Loucy (cell line): Measurements from ENCODE around the gene GRK6.
"Not testable (repeated sequence)": the region's sequence is repeated elsewhere in the genome, so short reads cannot be mapped to it uniquely, and the experiment has no call there.

Experiments
- H2AFZ ChIP-seq: fragments of 200-600 bp; sonication (generic); 2 replicates; pipeline ENCODE4 v1.6.0; 2016; ENCODE audit warnings: antibody characterized with exemption, mild to moderate bottlenecking, low read length, moderate library complexity
- H3F3A ChIP-seq: fragments of 200-600 bp; 2 replicates; pipeline ENCODE4 v1.6.0; 2016; ENCODE audit warnings: antibody characterized with exemption, low read depth, mild to moderate bottlenecking
- H3K27me3 ChIP-seq: fragments of 200-600 bp; sonication (generic); 2 replicates; pipeline ENCODE4 v1.6.1; 2014; ENCODE audit warnings: low read length, mild to moderate bottlenecking; ENCODE audit not compliant: insufficient read depth, poor library complexity, severe bottlenecking
- H3K36me3 ChIP-seq: fragments of 200-600 bp; sonication (generic); 2 replicates; pipeline ENCODE4 v1.6.1; 2016; ENCODE audit warnings: low read length; ENCODE audit not compliant: insufficient read depth
- H3K4me1 ChIP-seq: fragments of 200-600 bp; sonication (generic); 2 replicates; pipeline ENCODE4 v1.5.1; 2014; ENCODE audit warnings: low read length, mild to moderate bottlenecking; ENCODE audit not compliant: insufficient read depth, poor library complexity, severe bottlenecking
- H3K4me2 ChIP-seq: fragments of 200-600 bp; sonication (generic); 2 replicates; pipeline ENCODE4 v1.6.0; 2014; ENCODE audit warnings: antibody characterized with exemption, low read length, low read depth, mild to moderate bottlenecking; ENCODE audit not compliant: poor library complexity, severe bottlenecking
- H3K4me3 ChIP-seq: fragments of 200-600 bp; sonication (generic); 2 replicates; pipeline ENCODE4 v1.5.1; 2014; ENCODE audit warnings: low read length, mild to moderate bottlenecking, mixed read lengths; ENCODE audit not compliant: poor library complexity, severe bottlenecking
- H3K79me2 ChIP-seq: fragments of 200-600 bp; sonication (generic); 2 replicates; pipeline ENCODE4 v1.6.1; 2014; ENCODE audit warnings: low read length; ENCODE audit not compliant: insufficient read depth
- H3K9ac ChIP-seq: fragments of 200-600 bp; sonication (generic); 2 replicates; pipeline ENCODE4 v1.6.0; 2014; ENCODE audit warnings: mild to moderate bottlenecking, low read depth, low read length, moderate library complexity; ENCODE audit not compliant: poor library complexity, severe bottlenecking
- H3K9me2 ChIP-seq: fragments of 200-600 bp; sonication (generic); replicated peaks from 2 replicates; pipeline ENCODE4 v1.6.1; 2016; ENCODE audit warnings: low read depth, low read length, mixed read lengths
- H3K9me3 ChIP-seq: fragments of 200-600 bp; sonication (generic); 2 replicates; pipeline ENCODE4 v1.6.1; 2014; ENCODE audit warnings: mild to moderate bottlenecking, antibody characterized with exemption, low read length, low read depth; ENCODE audit not compliant: insufficient read depth
- H4K20me1 ChIP-seq: fragments of 200-600 bp; sonication (generic); 2 replicates; pipeline ENCODE4 v1.6.0; 2014; ENCODE audit warnings: antibody characterized with exemption, low read length, mild to moderate bottlenecking; ENCODE audit not compliant: insufficient read depth, poor library complexity, severe bottlenecking
- EZH2phosphoT487 ChIP-seq: fragments of 200-600 bp; IDR thresholded peaks from 2 replicates; pipeline ENCODE4 v1.6.1; 2018; ENCODE audit warnings: antibody characterized with exemption, mild to moderate bottlenecking, moderate library complexity, borderline replicate concordance
- TF ChIP-seq, protein P1 (sequence below): fragments of 200-600 bp; sonication (generic); conservative IDR thresholded peaks from 2 replicates; pipeline ENCODE4 v1.5.1; 2014; ENCODE audit warnings: mild to moderate bottlenecking, antibody characterized with exemption, low read length

The GRK6 gene

GRCh38 chr5:177410575-177410974 is 15.9 kb upstream of the GRK6 start:
- peaks cover 18% of the 10 kb centered on the region for H3K4me1 ChIP-seq
- no peak overlapping the region for H2AFZ ChIP-seq
- H3K9me2 ChIP-seq = no peaks in the 10 kb centered on the region
- no peaks in the 10 kb centered on the region for H3K79me2 ChIP-seq
- TF ChIP-seq, protein P1, sequence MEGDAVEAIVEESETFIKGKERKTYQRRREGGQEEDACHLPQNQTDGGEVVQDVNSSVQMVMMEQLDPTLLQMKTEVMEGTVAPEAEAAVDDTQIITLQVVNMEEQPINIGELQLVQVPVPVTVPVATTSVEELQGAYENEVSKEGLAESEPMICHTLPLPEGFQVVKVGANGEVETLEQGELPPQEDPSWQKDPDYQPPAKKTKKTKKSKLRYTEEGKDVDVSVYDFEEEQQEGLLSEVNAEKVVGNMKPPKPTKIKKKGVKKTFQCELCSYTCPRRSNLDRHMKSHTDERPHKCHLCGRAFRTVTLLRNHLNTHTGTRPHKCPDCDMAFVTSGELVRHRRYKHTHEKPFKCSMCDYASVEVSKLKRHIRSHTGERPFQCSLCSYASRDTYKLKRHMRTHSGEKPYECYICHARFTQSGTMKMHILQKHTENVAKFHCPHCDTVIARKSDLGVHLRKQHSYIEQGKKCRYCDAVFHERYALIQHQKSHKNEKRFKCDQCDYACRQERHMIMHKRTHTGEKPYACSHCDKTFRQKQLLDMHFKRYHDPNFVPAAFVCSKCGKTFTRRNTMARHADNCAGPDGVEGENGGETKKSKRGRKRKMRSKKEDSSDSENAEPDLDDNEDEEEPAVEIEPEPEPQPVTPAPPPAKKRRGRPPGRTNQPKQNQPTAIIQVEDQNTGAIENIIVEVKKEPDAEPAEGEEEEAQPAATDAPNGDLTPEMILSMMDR = no peak
- no peak for TF ChIP-seq EZH2phosphoT487
- no peaks in the 10 kb centered on the region for H3K9me3 ChIP-seq
- peak overlapping the region; percentile 24 for H3K4me2 ChIP-seq
- H3F3A ChIP-seq = no peaks in the 10 kb centered on the region
- H3K27me3 ChIP-seq = no peaks in the 10 kb centered on the region
- no peaks in the 10 kb centered on the region for H4K20me1 ChIP-seq
- no peak overlapping the region for H3K4me3 ChIP-seq
- no peaks in the 10 kb centered on the region for H3K36me3 ChIP-seq
- H3K9ac ChIP-seq = no peak overlapping the region

- Histone ChIP-seq H3K9me3 (no peaks in the 10 kb centered on the region), H3K4me3 (no peak overlapping the region), H4K20me1 (no peaks in the 10 kb centered on the region), H3K27me3 (no peaks in the 10 kb centered on the region), H3K9me2 (no peaks in the 10 kb centered on the region), H3K4me1 (peaks cover 8% of the 10 kb centered on the region), H3K36me3 (no peaks in the 10 kb centered on the region), H3K79me2 (no peaks in the 10 kb centered on the region), H3K4me2 (no peak overlapping the region), H3F3A (no peaks in the 10 kb centered on the region), H3K9ac (no peak overlapping the region), H2AFZ (no peak overlapping the region)
- TF ChIP-seq EZH2phosphoT487 = no peak
- TF ChIP-seq, protein P1 = no peak
These were observed 13.8 kb upstream of the GRK6 start for GRCh38 chr5:177412603-177413233.

DNA sequence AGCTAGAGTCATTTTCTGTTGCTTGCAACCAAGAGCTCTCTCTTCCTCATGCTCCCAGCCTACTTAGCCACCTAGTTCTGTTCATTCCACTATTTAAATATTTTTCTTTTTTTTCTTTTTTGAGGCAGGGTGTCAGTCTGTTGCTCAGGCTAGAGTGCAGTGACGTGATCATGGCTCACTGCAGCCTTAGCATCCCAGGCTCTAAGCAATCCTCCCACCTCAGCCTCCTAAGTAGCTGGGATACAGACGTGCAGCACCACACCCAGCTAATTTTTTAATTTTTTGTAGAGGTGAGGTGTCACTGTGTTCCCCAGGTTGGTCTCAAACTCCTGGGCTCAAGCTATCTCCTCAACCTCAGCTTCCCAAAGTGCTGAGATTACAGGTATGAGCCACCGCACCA is 12.0 kb upstream of the GRK6 start:
- H3K9ac ChIP-seq = no peak overlapping the region
- peaks cover 8% of the 10 kb centered on the region for H3K4me1 ChIP-seq
- TF ChIP-seq EZH2phosphoT487 = no peak
- TF ChIP-seq, protein P1 = no peak
- H2AFZ ChIP-seq = no peak overlapping the region
- no peaks in the 10 kb centered on the region for H3K79me2 ChIP-seq
- no peaks in the 10 kb centered on the region for H3K27me3 ChIP-seq
- no peaks in the 10 kb centered on the region for H3K9me3 ChIP-seq
- H3K36me3 ChIP-seq = no peaks in the 10 kb centered on the region
- no peaks in the 10 kb centered on the region for H4K20me1 ChIP-seq
- H3F3A ChIP-seq = no peaks in the 10 kb centered on the region
- no peaks in the 10 kb centered on the region for H3K9me2 ChIP-seq
- H3K4me2 ChIP-seq = no peak overlapping the region
- H3K4me3 ChIP-seq = no peak overlapping the region

- not testable (repeated sequence) for H4K20me1 ChIP-seq, H3K79me2 ChIP-seq, H3K27me3 ChIP-seq, H3F3A ChIP-seq, H3K36me3 ChIP-seq, H3K9me2 ChIP-seq, H2AFZ ChIP-seq, H3K9ac ChIP-seq, H3K9me3 ChIP-seq, H3K4me1 ChIP-seq, H3K4me2 ChIP-seq, H3K4me3 ChIP-seq
These were observed 9.4 kb upstream of the GRK6 start for GRCh38 chr5:177417081-177417480.
